HUDEP-2 (cell line): ENCODE results near the gene ITGAE.
"Not testable (repeated sequence)": the region's sequence is repeated elsewhere in the genome, so short reads cannot be mapped to it uniquely, and the experiment has no call there.

Experiments
- DNase-seq, 76 experiments: peaks; one replicate each; lab custom pipeline; 2025; ENCODE audit not compliant: unreplicated experiment in 76 of 76; lab: John Stamatoyannopoulos, UW

Gene ITGAE

GRCh38 chr17:3735515-3735914 lies 65.5 kb downstream of the ITGAE start:
- DNase-seq: no peak

DNA sequence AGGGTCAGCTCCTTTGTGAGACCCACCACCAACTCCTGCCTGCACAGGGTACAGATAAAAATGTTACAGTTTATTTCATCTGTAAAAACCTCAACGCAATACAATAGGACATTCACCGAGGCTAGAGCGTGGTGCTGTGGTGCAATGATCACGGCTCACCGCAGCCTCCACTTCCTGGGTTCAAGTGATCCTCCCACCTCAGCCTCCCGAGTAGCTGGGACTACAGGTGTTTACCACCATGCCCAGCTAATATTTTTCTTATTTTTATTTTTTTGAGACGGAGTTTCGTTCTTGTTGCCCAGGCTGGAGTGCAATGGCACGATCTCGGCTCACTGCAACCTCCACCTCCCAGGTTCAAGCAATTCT lies 66.1 kb downstream of the ITGAE start:
- not testable (repeated sequence) for DNase-seq

- no peak for DNase-seq
These were observed 68.8 kb downstream of the ITGAE start for GRCh38 chr17:3732210-3732621.

DNA sequence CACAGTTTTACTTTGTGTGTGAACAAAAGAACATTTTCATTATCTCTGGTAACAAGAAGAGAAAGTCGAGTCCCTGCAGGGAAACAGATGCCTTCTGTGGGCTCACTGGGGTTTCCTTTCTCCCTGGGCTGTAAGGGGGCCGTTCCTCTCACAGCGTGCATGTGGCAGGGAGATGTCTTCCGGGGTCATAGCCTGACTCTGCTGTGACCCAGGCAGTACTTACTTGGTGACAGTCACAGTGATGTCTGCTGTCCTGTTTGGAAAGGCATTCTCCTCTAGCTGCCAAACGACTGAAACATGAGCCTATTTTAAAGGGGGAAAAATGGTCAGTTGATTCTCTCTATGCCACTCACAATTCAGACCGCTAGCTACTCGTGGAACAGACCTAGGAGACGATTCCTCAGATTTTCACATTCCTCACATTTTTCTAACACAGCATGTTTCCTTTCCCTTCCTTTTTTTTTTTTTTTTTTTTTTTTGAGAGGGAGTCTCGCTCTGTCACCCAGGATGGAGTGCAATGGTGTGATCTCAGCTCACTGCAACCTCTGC lies 70.0 kb downstream of the ITGAE start:
- DNase-seq: no peak

GRCh38 chr17:3729881-3730280 lies 71.1 kb downstream of the ITGAE start:
- no peak for DNase-seq

- DNase-seq: not testable (repeated sequence)
These were observed 72.9 kb downstream of the ITGAE start for GRCh38 chr17:3728099-3728498.

DNA sequence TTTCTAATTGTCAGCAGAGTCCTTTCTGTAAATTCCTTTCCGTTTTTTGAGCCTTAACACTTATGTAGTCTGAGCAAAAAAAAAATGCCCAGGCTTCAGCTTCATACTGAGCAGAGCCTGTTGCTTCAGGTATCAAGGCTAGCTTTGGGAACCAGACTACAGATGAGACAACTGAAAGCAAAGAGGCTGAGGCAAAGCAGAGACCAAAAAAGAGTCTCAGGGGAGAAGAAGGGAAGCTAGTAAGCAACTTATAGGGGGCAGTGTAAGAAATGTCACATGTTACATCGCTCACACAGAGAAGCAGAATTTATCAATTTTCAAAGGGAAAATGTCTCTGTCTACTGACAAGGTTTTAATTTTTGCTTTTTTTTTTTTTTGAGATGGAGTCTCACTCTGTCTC lies 73.9 kb downstream of the ITGAE start:
- no peak for DNase-seq

DNA sequence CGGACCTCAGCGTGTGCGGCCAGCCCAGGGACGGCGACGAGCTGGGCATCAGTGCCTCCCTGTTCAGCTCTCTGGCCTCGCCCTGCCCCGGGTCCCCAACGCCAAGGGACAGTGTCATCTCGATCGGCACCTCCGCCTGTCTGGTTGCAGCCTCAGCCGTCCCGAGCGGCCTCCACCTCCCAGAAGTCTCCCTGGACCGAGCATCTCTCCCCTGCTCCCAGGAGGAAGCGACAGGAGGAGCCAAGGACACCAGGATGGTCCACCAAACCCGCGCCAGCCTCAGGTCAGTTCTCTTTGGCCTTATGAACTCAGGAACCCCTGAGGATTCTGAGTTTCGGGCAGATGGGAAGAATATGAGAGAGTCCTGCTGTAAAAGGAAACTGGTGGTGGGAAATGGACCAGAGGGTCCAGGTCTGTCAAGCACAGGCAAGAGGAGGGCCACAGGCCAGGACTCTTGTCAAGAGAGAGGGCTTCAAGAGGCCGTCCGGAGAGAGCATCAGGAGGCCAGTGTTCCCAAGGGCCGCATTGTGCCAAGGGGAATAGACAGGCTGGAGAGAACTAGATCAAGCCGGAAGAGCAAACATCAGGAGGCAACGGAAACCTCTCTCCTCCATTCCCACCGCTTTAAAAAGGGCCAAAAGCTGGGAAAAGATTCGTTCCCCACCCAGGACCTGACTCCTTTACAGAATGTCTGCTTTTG lies 76.5 kb downstream of the ITGAE start:
- peak in 2 of 76 experiments; percentile 7 to 15 for DNase-seq

DNA sequence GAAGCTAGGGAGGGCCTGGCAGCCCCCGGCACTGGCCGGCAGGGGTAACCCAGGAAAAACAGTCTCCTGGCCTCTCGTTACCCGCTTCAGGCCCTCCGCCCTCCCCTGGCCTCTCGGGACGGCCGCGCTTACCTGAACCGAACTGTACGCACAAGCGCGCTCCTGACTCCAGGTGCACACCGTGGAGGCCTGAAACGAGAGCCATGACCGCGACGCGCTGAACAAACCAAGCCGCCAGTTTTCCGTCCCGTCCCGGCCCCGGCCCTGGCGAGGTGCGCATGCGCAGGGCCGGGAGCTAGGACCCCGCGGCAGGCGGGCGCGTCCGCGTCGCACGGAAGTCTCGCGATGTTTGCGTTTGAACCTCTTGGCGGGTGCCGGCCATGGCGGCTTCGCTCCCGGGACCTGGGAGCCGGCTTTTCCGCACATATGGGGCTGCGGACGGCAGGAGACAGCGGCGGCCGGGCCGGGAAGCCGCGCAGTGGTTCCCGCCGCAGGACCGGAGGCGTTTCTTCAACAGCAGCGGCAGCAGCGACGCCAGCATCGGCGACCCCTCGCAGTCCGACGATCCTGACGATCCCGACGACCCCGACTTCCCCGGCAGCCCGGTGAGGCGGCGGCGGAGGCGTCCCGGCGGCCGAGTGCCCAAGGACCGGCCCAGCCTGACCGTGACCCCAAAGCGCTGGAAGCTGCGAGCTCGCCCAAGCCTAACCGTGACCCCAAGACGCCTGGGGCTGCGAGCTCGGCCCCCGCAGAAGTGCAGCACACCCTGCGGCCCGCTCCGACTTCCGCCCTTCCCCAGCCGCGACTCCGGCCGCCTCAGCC lies 77.2 kb downstream of the ITGAE start, which contains the start of gene HASPIN:
TSS of gene HASPIN (plus strand) at position 348 of the 822 bp plus-strand sequence. CDS start at position 381, 33 bp downstream.
- DNase-seq: peak in 73 of 76 experiments; percentile 20 to 91 (median 81)

DNA sequence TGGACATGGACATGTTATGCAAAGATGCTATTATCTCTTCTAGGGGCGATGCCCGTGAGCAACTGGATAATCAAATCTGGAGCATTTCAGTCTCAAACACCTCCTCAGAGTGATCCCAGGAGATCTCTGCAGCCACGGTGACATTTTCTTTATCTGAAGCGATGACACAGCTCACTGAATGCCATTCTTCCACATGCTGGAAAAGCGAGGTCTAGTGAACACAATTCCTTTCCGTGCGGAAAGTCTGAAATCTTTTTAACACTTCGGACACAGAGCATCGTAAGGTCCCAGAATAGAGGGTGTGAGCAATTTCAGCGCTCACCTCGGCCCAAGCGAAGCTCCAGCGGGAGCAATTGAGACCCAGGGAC lies 77.8 kb downstream of the ITGAE start:
- peak in 1 of 76 experiments; percentile 24 for DNase-seq

GRCh38 chr17:3722716-3723115 lies 78.3 kb downstream of the ITGAE start:
- DNase-seq: no peak

- DNase-seq: no peak
These were observed 81.7 kb downstream of the ITGAE start for GRCh38 chr17:3719265-3719664.

DNA sequence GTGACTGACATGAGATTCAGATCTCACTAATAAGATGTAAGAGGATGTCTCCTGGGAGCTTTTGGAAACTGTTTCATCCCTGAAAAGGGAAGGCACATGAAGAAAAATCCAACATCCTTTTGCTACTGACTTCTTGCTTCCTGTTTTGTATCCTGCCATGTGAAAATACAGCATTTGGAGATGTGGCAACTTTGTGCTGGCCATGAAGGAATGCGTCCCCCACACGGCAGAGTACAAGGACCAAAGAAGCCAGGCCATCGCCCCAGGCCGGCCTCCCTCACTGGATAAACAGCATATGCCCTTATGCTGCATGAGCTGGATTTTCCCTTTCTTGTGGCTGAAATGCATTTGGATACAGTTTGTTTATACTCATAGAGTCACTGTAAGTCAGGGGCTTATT lies 82.8 kb downstream of the ITGAE start:
- DNase-seq: no peak

DNA sequence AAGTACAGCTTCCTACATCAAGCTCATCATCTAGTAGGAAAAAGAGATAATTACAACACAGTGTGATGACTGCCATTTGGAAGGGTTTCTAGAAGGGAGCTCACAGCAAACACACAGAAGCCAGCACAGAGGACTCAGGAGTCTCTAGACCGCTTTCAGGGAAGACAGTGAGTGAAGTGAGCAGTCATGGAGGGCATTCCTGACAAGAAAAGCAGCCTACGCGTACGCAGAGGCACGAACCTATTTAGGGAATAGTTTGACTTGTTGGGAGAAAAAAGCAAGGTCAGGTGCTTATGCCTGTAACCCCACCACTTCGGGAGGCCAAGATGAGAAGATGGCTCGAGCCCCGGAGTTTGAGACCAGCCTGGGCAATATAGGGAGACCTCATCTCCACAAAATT lies 85.7 kb downstream of the ITGAE start:
- no peak for DNase-seq

GRCh38 chr17:3712811-3713463 lies 88.1 kb downstream of the ITGAE start:
- DNase-seq: peak in 63 of 76 experiments; percentile 10 to 87 (median 59)

- DNase-seq: peak in 7 of 76 experiments; percentile 10 to 39 (median 17)
These were observed 90.0 kb downstream of the ITGAE start for GRCh38 chr17:3710951-3711383.

DNA sequence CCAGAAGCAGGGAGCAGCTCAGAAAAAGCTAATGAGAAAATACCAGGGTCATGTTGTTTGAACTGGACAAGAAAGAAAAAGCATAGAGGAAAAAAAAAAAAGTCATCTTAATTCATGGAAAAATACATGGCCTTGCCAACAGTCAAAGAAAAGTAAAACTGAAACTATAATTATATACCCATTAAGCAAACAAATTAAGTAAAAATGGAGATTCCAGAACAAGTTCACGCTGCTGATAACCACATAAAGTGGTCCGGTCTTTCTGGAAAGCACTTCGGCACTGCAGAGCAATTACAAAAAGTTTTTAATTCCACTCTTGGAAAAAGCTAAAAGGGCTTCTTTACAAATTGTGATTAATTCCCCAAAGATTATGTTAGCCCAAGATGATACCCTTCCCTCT lies 92.6 kb downstream of the ITGAE start:
- DNase-seq: no peak

GRCh38 chr17:3705718-3705984 lies 95.3 kb downstream of the ITGAE start:
- not testable (repeated sequence) for DNase-seq

- no peak for DNase-seq
These were observed 95.9 kb downstream of the ITGAE start for GRCh38 chr17:3704931-3705717.

GRCh38 chr17:3702041-3702539 lies 98.9 kb downstream of the ITGAE start:
- not testable (repeated sequence) for DNase-seq
